Measurements from ENCODE around the gene RAB11A. TPM values are rescaled to one million over a fixed set of nuclear protein-coding genes. Genes with fewer than 3 reads are reported as not detected.

Gene RAB11A
- total and polyA plus RNA-seq, 2 donors (not counting 1 experiment from before 2014, with no cell fraction given): 83.2 to 126 TPM

DNA sequence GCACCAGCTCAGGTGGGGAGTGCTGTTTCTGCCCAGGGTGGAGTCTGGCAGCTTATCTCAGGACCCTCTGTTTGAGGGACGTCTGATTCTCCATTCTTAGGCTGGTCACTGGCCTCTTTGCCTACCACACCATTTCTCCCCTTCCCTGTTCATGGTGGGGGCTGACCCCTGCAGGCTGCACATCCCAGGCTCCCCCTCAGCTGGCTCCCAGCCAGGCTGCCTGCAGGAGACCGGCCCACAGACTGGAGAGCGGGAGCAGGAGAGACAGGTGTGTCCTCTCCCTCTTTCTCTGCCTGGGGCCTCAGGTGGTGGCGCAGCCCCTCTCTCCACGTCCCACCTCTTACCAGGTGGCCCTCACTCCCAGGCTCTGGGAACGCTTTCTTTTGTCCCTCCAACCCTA is 60.8 kb downstream of the RAB11A start:
- no peaks in the 10 kb centered on the region for H3K9me3 Mint-ChIP-seq (ENCODE audit: insufficient read depth)
- intact Hi-C loops (cut with micrococcal nuclease): no loop called here
- no peaks in the 10 kb centered on the region for H3K4me1 ChIP-seq (ENCODE audit: control insufficient read depth in 2 of 2, insufficient read depth in 2 of 2, low read length in 2 of 2)
- no peak for TF ChIP-seq EZH2 (IDR thresholded peaks at IDR 0.05; ENCODE audit: borderline replicate concordance, insufficient read depth, low read depth, low read length, poor library complexity, severe bottlenecking)
- TF ChIP-seq, protein P1, sequence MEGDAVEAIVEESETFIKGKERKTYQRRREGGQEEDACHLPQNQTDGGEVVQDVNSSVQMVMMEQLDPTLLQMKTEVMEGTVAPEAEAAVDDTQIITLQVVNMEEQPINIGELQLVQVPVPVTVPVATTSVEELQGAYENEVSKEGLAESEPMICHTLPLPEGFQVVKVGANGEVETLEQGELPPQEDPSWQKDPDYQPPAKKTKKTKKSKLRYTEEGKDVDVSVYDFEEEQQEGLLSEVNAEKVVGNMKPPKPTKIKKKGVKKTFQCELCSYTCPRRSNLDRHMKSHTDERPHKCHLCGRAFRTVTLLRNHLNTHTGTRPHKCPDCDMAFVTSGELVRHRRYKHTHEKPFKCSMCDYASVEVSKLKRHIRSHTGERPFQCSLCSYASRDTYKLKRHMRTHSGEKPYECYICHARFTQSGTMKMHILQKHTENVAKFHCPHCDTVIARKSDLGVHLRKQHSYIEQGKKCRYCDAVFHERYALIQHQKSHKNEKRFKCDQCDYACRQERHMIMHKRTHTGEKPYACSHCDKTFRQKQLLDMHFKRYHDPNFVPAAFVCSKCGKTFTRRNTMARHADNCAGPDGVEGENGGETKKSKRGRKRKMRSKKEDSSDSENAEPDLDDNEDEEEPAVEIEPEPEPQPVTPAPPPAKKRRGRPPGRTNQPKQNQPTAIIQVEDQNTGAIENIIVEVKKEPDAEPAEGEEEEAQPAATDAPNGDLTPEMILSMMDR (IDR thresholded peaks at IDR 0.05): no peak
- H3K27me3 Mint-ChIP-seq: no peaks in the 10 kb centered on the region
- ATAC-seq (ENCODE audit: low read depth): no peak
- no peak overlapping the region for H3K27ac Mint-ChIP-seq
- POLR2A ChIA-PET: interaction anchor here (1.2 kb wide), 1 partner anchor 60 kb away, joined by 3 read pairs; no protein-coding TSS in a partner anchor
- 93% methylated on average over 6 of the region's 6 CpGs for WGBS (ENCODE audit: insufficient coverage)
- no peaks in the 10 kb centered on the region for H3K27me3 ChIP-seq (replicated peaks in 1 of 4; ENCODE audit: control extremely low read depth in 1 of 4, control insufficient read depth in 3 of 4, insufficient read depth in 4 of 4, low read length in 3 of 4)
- H3K4me2 ChIP-seq (replicated peaks; ENCODE audit: low read depth, low read length, poor library complexity, severe bottlenecking): no peak overlapping the region
- no peaks in the 10 kb centered on the region for H4K20me1 ChIP-seq (ENCODE audit: control insufficient read depth, insufficient read depth, low read length, poor library complexity, severe bottlenecking)
- no peak overlapping the region for H3K4me3 ChIP-seq (ENCODE audit: control extremely low read depth in 1 of 5, extremely low read depth in 1 of 5, insufficient read depth in 1 of 5, low read depth in 2 of 5, low read length in 4 of 5)
- H3K79me2 ChIP-seq (ENCODE audit: control insufficient read depth, insufficient read depth, low read length): no peaks in the 10 kb centered on the region
- H3K4me1 Mint-ChIP-seq: no peaks in the 10 kb centered on the region
- H3K9ac ChIP-seq (ENCODE audit: low read length): no peak overlapping the region
- no peak overlapping the region for H3K27ac ChIP-seq (ENCODE audit: low read length in 2 of 2)
- H2AFZ ChIP-seq (ENCODE audit: insufficient read depth, low read depth, low read length, poor library complexity, severe bottlenecking): no peak overlapping the region
- DNase-seq: no peak
- no peak overlapping the region for H3K4me3 Mint-ChIP-seq
- no peaks in the 10 kb centered on the region for H3K9me3 ChIP-seq (ENCODE audit: control extremely low read depth in 1 of 3, control insufficient read depth in 2 of 3, insufficient read depth in 1 of 3, low read length in 2 of 3)
- CTCF ChIA-PET: no interaction called here
- H3K36me3 ChIP-seq (replicated peaks in 1 of 2; ENCODE audit: control extremely low read depth in 1 of 2, control insufficient read depth in 1 of 2, extremely low read depth in 1 of 2, insufficient read depth in 2 of 2, low read length in 1 of 2): no peaks in the 10 kb centered on the region

DNA sequence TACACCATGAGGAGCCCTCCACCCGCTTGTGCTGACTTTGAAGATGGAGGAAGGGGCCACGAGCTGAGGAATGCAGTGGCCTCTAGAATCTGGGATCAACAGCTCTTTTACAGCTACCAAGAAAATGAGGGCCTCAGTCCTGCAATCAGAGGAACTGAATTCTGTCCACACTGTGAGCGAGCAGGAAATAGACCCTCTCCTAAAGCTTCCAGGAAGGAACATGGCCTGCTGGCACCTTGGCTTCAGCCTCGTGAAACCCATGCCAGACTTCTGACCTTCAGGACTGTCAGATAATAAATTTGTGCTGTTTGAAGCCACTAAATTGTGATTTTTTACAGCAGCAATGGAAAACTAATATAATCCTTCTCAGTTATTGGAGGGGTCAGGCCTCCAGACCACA is 61.9 kb downstream of the RAB11A start:
- H3K9me3 Mint-ChIP-seq (ENCODE audit: insufficient read depth): no peaks in the 10 kb centered on the region
- H2AFZ ChIP-seq (ENCODE audit: insufficient read depth, low read depth, low read length, poor library complexity, severe bottlenecking): no peak overlapping the region
- no peak overlapping the region for H3K4me3 Mint-ChIP-seq
- H3K4me3 ChIP-seq (ENCODE audit: control extremely low read depth in 1 of 5, extremely low read depth in 1 of 5, insufficient read depth in 1 of 5, low read depth in 2 of 5, low read length in 4 of 5): no peak overlapping the region
- CTCF ChIA-PET: no interaction called here
- 92% methylated on average over 2 of the region's 4 CpGs for WGBS (ENCODE audit: insufficient coverage)
- ATAC-seq (ENCODE audit: low read depth) (no peak), DNase-seq (no peak)
- H3K4me2 ChIP-seq (replicated peaks; ENCODE audit: low read depth, low read length, poor library complexity, severe bottlenecking): no peak overlapping the region
- intact Hi-C loops (cut with micrococcal nuclease): no loop called here
- no peaks in the 10 kb centered on the region for H3K27me3 ChIP-seq (replicated peaks in 1 of 4; ENCODE audit: control extremely low read depth in 1 of 4, control insufficient read depth in 3 of 4, insufficient read depth in 4 of 4, low read length in 3 of 4)
- no peaks in the 10 kb centered on the region for H3K79me2 ChIP-seq (ENCODE audit: control insufficient read depth, insufficient read depth, low read length)
- no peaks in the 10 kb centered on the region for H3K27me3 Mint-ChIP-seq
- no peak overlapping the region for H3K27ac ChIP-seq (ENCODE audit: low read length in 2 of 2)
- no peak for TF ChIP-seq EZH2 (IDR thresholded peaks at IDR 0.05; ENCODE audit: borderline replicate concordance, insufficient read depth, low read depth, low read length, poor library complexity, severe bottlenecking)
- TF ChIP-seq, protein P1 (IDR thresholded peaks at IDR 0.05): no peak
- H3K4me1 Mint-ChIP-seq: no peaks in the 10 kb centered on the region
- no peaks in the 10 kb centered on the region for H3K36me3 ChIP-seq (replicated peaks in 1 of 2; ENCODE audit: control extremely low read depth in 1 of 2, control insufficient read depth in 1 of 2, extremely low read depth in 1 of 2, insufficient read depth in 2 of 2, low read length in 1 of 2)
- POLR2A ChIA-PET: no interaction called here
- no peak overlapping the region for H3K27ac Mint-ChIP-seq
- no peaks in the 10 kb centered on the region for H3K9me3 ChIP-seq (ENCODE audit: control extremely low read depth in 1 of 3, control insufficient read depth in 2 of 3, insufficient read depth in 1 of 3, low read length in 2 of 3)
- no peaks in the 10 kb centered on the region for H3K4me1 ChIP-seq (ENCODE audit: control insufficient read depth in 2 of 2, insufficient read depth in 2 of 2, low read length in 2 of 2)
- no peak overlapping the region for H3K9ac ChIP-seq (ENCODE audit: low read length)
- H4K20me1 ChIP-seq (ENCODE audit: control insufficient read depth, insufficient read depth, low read length, poor library complexity, severe bottlenecking): no peaks in the 10 kb centered on the region
